C4-2B (cell line): ENCODE data around the gene GPR31.
"Not testable (repeated sequence)": the region's sequence is repeated elsewhere in the genome, so short reads cannot be mapped to it uniquely, and the experiment has no call there.

ENCODE experiments used
- CTCF ChIP-seq: fragments of 450-650 bp; conservative IDR thresholded peaks from 2 replicates; pipeline ENCODE4 v1.5.1; 2017; ENCODE audit warnings: mild to moderate bottlenecking
- ZFX ChIP-seq: fragments of 450-650 bp; IDR thresholded peaks from 2 replicates; pipeline ENCODE4 v1.6.1; 2017

GRCh38 chr6:167178896-167179655, 21.3 kb upstream of the GPR31 start:
- not testable (repeated sequence) for TF ChIP-seq CTCF, ZFX
